Skeletal muscle satellite cell (primary cell): ENCODE measurements around the gene DNM2.
"Not testable (repeated sequence)": the region's sequence is repeated elsewhere in the genome, so short reads cannot be mapped to it uniquely, and the experiment has no call there.

Source experiments
- H3K27me3 ChIP-seq: 2 replicates; pipeline ENCODE4 v1.7.0; 2013; ENCODE audit warnings: low read length; ENCODE audit not compliant: control insufficient read depth, insufficient read depth
- H3K36me3 ChIP-seq: 2 replicates; pipeline ENCODE4 v1.7.0; 2013; ENCODE audit warnings: mild to moderate bottlenecking, control low read depth, low read length; ENCODE audit not compliant: insufficient read depth
- H3K4me1 ChIP-seq: 2 replicates; pipeline ENCODE4 v1.7.0; 2013; ENCODE audit warnings: low read length; ENCODE audit not compliant: control insufficient read depth, insufficient read depth
- H3K4me2 ChIP-seq: 2 replicates; pipeline ENCODE4 v1.7.0; 2013; ENCODE audit warnings: mild to moderate bottlenecking, low read length
- H3K4me3 ChIP-seq: 2 replicates; pipeline ENCODE4 v1.7.0; 2013; ENCODE audit warnings: low read length
- H3K9ac ChIP-seq: 2 replicates; pipeline ENCODE4 v1.7.0; 2013; ENCODE audit warnings: mild to moderate bottlenecking, low read depth, low read length, moderate library complexity
- H3K9me3 ChIP-seq: replicated peaks from 2 replicates; pipeline ENCODE4 v1.7.0; 2013; ENCODE audit warnings: mild to moderate bottlenecking, control low read depth, low read length

The DNM2 gene

DNA sequence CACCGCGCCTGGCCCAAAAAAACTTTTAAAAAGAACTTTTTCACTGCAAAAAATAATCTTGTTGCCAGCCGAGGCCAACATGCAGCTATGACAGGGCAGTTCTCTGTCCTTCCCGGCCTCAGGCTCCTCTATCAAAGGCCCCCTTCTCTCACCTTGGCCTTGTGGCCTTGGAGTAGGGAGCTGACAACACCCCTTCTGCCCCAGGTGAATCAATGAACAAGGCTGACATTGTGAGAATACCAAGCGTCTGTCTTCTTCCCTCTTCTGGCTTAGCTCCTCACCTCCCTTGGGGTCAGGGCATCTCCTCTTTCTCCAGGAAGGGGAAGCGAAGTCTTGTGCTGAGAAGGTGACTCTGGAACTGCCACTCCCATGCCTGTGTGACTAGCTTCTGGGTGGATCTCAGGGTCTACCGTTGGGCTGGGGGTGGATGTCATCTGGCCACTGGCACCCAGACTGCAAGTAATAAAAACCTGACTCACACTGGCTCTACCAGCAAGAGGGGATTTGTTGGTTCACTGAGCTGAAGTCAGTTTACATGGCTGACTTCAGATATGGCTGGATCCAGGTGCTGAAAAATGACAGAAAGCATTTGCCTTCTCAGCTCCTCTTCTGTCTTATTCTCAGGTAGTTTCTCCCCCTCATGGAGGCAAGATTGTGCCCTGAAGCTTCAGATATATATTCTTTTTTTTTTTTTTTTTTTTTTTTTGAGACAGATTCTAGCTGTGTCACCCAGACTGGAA lies 136.6 kb downstream of the DNM2 start:
- Histone ChIP-seq H3K9ac (no peak overlapping the region), H3K27me3 (no peaks in the 10 kb centered on the region), H3K4me3 (no peak overlapping the region), H3K4me1 (no peaks in the 10 kb centered on the region), H3K9me3 (no peaks in the 10 kb centered on the region), H3K36me3 (no peaks in the 10 kb centered on the region), H3K4me2 (no peak overlapping the region)

DNA sequence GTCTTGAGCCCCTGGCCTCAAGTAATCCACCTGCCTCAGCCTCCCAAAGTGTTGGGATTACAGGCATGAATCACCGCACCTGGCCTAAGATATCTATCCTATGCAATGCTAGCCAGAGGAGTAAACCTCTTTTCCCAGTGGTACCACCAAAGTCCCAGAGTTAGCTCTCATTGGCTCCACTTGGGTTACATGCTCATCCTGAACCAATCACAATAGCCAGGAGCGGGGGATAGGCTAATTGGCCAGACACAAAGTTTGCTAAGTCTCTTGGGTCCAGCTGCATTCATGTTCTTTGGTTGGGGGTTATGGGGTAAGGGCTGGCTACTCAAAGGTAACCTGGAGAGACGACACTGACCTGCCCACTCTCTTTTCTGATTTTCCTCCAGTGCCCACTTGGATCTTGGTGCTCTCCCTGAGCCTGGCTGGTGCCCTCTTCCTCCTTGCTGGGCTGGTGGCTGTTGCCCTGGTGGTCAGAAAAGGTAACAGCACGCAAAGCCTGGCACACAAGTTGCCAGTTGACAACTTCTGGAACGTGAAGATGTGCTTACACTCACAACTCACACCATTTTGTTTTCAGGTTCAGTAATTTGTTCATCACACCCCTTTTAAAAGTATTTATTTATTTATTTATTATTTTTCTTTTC lies 138.1 kb downstream of the DNM2 start:
- Histone ChIP-seq H3K4me1 (no peaks in the 10 kb centered on the region), H3K27me3 (no peaks in the 10 kb centered on the region), H3K36me3 (no peaks in the 10 kb centered on the region), H3K4me3 (no peak overlapping the region), H3K4me2 (no peak overlapping the region), H3K9ac (no peak overlapping the region), H3K9me3 (no peaks in the 10 kb centered on the region)

DNA sequence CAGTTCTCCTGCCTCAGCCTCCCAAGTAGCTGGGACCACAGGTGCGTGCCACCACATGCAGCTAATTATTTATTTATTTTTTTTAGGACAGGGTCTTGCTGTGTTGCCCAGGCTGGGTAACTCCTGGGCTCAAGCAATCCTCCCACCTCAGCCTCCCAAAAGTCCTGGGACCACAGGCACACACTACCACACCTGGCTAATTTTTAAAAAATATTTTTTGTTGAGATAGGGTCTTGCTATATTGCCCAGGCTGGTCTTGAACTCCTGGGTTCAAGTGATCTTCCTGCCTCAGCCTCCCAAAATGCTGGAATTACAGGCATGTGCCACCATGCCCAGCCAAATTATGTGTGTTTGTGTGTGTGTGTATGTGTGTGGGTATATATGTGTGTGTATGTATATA lies 139.0 kb downstream of the DNM2 start:
- H3K9me3 ChIP-seq, H3K4me2 ChIP-seq, H3K4me3 ChIP-seq, H3K4me1 ChIP-seq, H3K36me3 ChIP-seq, H3K27me3 ChIP-seq, H3K9ac ChIP-seq: not testable (repeated sequence)

DNA sequence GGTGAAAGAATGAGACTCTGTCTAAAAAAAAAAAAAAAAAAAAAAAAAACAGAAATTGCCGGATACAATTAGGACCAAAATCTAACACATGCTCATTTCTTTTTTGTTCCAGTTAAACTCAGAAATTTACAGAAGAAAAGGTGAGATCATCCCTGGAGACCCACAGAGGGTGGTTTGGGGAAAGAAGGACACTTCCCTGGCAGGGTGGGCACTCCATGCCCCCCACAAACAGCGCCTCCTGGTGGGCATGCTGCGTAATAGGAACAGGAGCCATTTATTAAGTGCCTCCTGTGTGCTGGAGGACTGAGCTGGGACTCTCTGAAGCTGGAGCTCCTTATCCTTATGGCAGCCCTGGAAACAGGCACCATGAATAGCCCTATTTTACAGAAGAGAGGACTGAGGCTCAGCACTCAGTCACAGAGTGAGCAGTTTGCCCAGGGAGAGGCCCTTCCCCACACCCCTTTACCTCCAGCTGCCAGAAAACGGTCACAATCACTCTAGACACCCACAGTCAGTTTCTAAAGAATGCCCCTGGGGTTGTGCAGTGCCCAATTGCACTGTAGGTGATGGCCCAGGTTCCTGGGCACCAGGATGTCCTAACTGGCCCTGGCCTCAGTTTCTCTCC lies 140.4 kb downstream of the DNM2 start:
- no peaks in the 10 kb centered on the region for H3K9me3 ChIP-seq

DNA sequence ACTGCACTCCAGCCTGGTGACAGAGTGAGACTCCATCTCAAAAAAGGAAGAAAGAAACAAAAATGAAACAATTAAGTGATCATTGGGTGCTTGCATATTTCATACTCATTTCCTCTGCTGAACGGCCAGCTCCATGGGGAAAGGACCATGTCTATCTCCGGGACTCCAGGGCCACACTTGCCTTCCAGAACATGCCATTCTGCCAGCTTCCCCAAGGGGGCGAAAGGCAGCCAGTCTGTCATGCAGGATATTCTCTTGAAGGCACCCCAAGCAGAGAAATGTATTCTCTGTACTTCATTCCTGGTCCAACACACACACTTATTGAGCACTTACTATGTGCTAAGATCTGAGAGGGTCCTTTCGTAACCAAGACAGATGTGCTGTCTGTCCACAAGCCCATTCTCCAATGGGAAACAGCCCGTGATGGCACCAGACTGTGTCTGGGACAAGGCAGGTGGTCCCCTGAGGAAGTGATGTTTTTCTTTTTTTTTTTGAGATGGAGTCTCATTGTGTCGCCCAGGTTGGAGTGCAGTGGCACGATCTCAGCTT lies 143.3 kb downstream of the DNM2 start:
- Histone ChIP-seq H3K4me2 (no peak overlapping the region), H3K36me3 (no peaks in the 10 kb centered on the region), H3K4me3 (no peak overlapping the region), H3K9ac (no peak overlapping the region), H3K4me1 (peaks cover 15% of the 10 kb centered on the region), H3K27me3 (no peaks in the 10 kb centered on the region), H3K9me3 (no peaks in the 10 kb centered on the region)

More for the DNA sequence above, 140.4 kb downstream of the DNM2 start:
- no peak overlapping the region for H3K4me2 ChIP-seq
- H3K9ac ChIP-seq, result no peak overlapping the region
- no peaks in the 10 kb centered on the region for H3K36me3 ChIP-seq
- no peaks in the 10 kb centered on the region for H3K27me3 ChIP-seq
- H3K4me1 ChIP-seq, result peaks cover 5% of the 10 kb centered on the region
- no peak overlapping the region for H3K4me3 ChIP-seq

DNA sequence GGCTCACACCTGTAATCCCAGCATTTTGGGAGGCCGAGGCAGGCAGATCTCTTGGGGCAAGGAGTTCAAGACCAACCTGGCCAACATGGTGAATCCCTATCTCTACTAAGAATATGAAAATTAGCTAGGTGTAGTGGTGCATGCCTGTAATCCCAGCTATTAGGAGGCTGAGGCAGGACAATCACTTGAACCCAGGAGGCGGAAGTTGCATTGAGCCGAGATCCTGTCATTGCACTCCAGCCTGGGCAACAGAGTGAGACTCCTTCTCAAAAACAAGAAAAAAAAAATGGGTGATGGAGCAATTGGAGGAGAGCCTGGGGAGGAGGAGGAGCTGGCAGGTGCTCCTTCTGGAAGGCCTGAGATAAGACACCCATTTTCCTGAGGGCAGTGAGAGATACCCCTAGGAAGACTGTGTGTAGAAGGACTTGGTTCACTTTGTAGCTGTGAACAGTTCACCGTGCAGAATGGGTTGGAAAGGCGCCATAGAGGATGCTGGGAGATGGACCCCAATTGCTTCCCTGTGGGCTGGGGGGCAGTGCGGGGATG lies 144.8 kb downstream of the DNM2 start:
- peaks cover 15% of the 10 kb centered on the region for H3K4me1 ChIP-seq
- H3K9ac ChIP-seq, result no peak overlapping the region
- no peak overlapping the region for H3K4me3 ChIP-seq
- no peaks in the 10 kb centered on the region for H3K36me3 ChIP-seq
- H3K4me2 ChIP-seq, result no peak overlapping the region
- H3K27me3 ChIP-seq, result no peaks in the 10 kb centered on the region
- H3K9me3 ChIP-seq, result no peaks in the 10 kb centered on the region

DNA sequence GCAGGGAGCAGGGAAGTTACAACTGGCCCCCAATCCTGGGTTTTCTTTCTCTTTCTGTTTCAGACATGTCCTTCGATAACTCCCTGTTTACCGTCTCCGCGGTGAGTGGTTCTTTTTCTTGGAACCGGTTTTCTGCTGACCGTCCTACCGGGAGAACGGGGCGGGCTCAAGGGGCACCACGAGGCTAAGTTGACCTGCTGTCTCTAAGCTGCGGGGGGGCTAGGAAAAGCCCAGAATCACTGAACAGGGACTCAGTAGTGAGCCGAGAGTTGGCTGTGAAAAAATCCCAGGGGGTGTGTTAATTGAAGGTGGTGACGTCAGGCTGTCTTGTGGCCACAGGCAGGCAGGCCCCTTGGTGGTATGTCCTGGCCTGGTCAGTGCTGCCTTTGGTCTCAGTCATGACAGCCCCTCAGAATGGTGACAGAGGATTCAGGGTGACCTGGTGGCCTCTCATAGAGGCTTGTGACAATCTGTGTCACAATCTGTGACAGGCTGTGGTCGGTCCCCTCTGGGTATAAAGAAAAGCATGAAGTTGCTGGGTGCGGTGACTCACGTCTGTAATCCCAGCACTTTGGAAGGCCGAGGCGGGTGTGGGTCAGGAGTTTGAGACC lies 145.3 kb downstream of the DNM2 start:
- H3K4me2 ChIP-seq, result no peak overlapping the region
- no peaks in the 10 kb centered on the region for H3K36me3 ChIP-seq
- H3K27me3 ChIP-seq, result no peaks in the 10 kb centered on the region
- no peak overlapping the region for H3K9ac ChIP-seq
- H3K4me3 ChIP-seq, result no peak overlapping the region
- peaks cover 15% of the 10 kb centered on the region for H3K4me1 ChIP-seq
- H3K9me3 ChIP-seq, result no peaks in the 10 kb centered on the region

DNA sequence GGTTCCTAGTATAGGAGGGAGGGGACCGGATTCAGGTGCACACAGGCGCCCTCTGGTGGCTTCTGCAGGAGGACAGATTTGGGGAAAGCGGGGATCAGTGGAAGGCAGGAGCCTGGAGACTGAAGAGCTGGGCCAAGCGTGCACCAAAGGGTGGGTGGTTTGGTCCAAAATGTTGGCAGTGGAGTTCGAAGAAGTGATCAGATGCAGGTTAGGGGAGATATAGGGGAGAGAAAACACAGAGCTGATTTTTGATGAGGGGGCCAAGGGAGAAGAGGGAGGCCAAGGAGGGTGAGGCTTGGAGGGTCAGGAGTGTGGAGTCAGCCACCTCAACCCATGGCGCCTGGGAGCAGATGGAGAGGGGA lies 146.6 kb downstream of the DNM2 start:
- H3K4me3 ChIP-seq, result no peak overlapping the region
- H3K4me2 ChIP-seq, result peak overlapping the region; percentile 56
- H3K9me3 ChIP-seq, result no peaks in the 10 kb centered on the region
- peaks cover 15% of the 10 kb centered on the region for H3K4me1 ChIP-seq
- H3K36me3 ChIP-seq, result no peaks in the 10 kb centered on the region
- no peaks in the 10 kb centered on the region for H3K27me3 ChIP-seq
- H3K9ac ChIP-seq, result no peak overlapping the region

DNA sequence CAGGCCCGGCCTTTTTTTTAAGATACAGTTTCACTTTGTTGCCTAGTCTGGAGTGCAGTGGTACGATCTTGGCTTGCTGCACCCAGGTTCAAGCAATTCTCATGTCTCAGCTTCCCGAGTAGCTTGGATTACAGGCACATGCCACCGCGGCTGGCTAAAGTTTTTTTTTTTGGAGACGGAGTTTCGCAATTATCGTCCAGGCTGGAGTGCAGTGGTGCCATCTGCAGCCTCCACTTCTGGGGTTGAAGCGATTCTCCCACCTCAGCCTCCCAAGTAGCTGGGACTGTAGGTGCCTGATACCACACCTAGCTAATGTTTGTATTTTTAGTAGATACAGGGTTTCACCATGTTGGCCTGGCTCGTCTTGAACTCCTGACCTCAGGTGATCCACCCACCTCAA lies 148.6 kb downstream of the DNM2 start:
- Histone ChIP-seq H3K27me3 (no peaks in the 10 kb centered on the region), H3K9ac (no peak overlapping the region), H3K4me3 (no peak overlapping the region), H3K4me1 (peaks cover 20% of the 10 kb centered on the region), H3K36me3 (no peaks in the 10 kb centered on the region), H3K4me2 (no peak overlapping the region), H3K9me3 (no peaks in the 10 kb centered on the region)

DNA sequence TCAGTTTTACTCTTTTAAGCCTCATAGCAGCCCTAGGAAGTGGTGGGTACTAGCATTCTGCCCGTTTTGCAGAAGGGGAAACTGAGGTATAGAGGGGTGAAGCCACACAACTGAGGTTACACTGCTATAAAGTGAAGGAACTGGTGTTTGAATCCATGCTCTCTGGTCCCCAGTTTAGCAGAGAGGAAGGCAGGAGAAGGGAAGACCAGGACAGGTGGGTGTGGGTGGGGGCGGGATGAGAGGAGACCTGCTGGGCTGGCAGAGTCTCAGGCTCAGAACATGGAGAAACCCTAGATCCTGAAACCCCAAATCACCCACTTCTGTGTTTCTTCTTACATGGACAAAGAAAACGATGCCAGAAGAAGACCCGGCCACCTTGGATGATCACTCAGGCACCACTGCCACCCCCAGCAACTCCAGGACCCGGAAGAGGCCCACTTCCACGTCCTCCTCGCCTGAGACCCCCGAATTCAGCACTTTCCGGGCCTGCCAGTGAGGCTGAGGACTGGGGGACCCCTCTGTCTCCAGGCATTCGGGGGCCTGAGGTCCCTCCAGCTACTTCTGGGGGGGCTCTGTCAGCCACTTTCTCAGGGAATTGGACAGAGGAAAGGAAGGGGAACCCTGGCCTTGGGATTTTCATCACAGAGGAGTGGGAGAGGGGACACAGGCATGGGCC lies 151.1 kb downstream of the DNM2 start:
- no peak overlapping the region for H3K4me2 ChIP-seq
- H3K4me1 ChIP-seq, result peaks cover 8% of the 10 kb centered on the region
- H3K4me3 ChIP-seq, result no peak overlapping the region
- no peak overlapping the region for H3K9ac ChIP-seq
- H3K9me3 ChIP-seq, result no peaks in the 10 kb centered on the region
- no peaks in the 10 kb centered on the region for H3K36me3 ChIP-seq
- H3K27me3 ChIP-seq, result no peaks in the 10 kb centered on the region

DNA sequence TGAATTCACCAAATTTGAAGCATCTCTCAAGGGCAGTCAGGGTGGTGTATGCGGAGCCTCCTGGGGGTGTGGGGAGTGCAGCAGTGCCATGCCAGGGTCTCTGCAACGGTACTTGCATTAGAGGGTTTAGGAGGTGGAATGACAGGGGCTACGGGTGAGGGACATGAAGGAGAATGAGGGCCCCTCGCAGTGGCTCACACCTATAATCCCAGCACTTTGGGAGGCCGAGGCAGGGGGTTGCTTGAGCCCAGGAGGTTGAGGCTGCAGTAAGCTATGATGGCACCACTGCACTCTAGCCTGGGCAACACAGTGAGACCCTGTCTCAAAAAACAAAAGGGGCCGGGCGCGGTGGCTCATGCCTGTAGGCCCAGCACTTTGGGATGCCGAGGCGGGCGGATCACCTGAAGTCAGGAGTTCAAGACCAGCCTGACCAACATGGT lies 152.0 kb downstream of the DNM2 start:
- H3K4me3 ChIP-seq, H3K4me1 ChIP-seq, H3K4me2 ChIP-seq, H3K9ac ChIP-seq, H3K9me3 ChIP-seq, H3K36me3 ChIP-seq, H3K27me3 ChIP-seq: not testable (repeated sequence)
